Gastrocnemius medialis (tissue), 4 donors: Measurements from ENCODE around the gene SUDS3.

Experiments used
- POLR2A ChIP-seq, 2 donors: fragments of 450-650 bp; IDR thresholded peaks; one replicate each; pipeline ENCODE4 v1.6.1; 2017; ENCODE audit warnings: antibody characterized with exemption in 2 of 2, mild to moderate bottlenecking in 2 of 2, moderate library complexity in 2 of 2
- TF ChIP-seq, protein P1 (sequence below), 5 experiments: fragments of 450-650 bp in 3 of 5; fragments of 200-600 bp in 2 of 5; sonication (generic) in 2 of 5; IDR thresholded peaks in 4 of 5; conservative IDR thresholded peaks in 1 of 5; 1 replicate in 4 of 5; 2 replicates in 1 of 5; pipeline ENCODE4 v1.5.1; 2016 to 2019; ENCODE audit warnings: antibody characterized with exemption in 5 of 5, mild to moderate bottlenecking in 3 of 5, moderate library complexity in 3 of 5

DNA sequence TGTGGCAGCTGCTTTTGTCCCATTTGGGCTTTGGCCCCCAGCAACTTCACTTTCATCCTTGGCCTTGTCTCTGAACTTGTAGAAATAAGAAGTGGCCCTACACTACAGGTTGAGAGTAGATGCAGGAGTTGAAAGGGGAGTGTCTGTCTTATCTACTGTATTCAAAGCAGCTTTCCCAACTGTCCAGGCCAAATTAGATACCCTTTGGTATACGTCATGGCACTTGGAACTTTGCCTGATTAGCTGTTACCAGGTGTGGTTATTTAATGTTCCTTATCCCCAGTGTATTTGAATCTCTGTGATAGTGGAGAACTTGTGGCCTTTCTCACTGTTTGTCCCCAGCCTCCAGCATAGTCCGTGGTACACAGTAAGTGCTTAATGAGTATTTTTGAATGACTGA, 33.5 kb downstream of the SUDS3 start:
- TF ChIP-seq, protein P1, sequence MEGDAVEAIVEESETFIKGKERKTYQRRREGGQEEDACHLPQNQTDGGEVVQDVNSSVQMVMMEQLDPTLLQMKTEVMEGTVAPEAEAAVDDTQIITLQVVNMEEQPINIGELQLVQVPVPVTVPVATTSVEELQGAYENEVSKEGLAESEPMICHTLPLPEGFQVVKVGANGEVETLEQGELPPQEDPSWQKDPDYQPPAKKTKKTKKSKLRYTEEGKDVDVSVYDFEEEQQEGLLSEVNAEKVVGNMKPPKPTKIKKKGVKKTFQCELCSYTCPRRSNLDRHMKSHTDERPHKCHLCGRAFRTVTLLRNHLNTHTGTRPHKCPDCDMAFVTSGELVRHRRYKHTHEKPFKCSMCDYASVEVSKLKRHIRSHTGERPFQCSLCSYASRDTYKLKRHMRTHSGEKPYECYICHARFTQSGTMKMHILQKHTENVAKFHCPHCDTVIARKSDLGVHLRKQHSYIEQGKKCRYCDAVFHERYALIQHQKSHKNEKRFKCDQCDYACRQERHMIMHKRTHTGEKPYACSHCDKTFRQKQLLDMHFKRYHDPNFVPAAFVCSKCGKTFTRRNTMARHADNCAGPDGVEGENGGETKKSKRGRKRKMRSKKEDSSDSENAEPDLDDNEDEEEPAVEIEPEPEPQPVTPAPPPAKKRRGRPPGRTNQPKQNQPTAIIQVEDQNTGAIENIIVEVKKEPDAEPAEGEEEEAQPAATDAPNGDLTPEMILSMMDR (IDR thresholded peaks at IDR 0.05 in 4 of 5, conservative IDR thresholded peaks at IDR 0.05 in 1 of 5), result no peak
- TF ChIP-seq POLR2A (IDR thresholded peaks at IDR 0.05), result no peak
